Breast epithelium (tissue), 4 donors: ENCODE results near the gene SLC37A1. TPM values are rescaled to one million over a fixed set of nuclear protein-coding genes. Genes with fewer than 3 reads are reported as not detected.
A peak's percentile ranks its signal among the peaks of the same experiment; 100 is the strongest.

Experiments used
- DNase-seq, 2 donors: peaks; one replicate each; pipeline ENCODE4 v3.0.0-alpha.2; 2019; ENCODE audit warnings: low spot score in 2 of 2
- H3K27ac ChIP-seq, 2 donors: fragments of 200-600 bp; sonication (generic) in 1 of 2; one replicate each; pipeline ENCODE4 v1.5.1; 2016 to 2019; ENCODE audit warnings: mild to moderate bottlenecking in 1 of 2
- H3K27me3 ChIP-seq, 2 donors: fragments of 200-600 bp; sonication (generic) in 1 of 2; one replicate each; pipeline versions ENCODE4 v1.5.1 to v1.6.0; 2017 to 2019; ENCODE audit warnings: control low read depth in 1 of 2, mild to moderate bottlenecking in 1 of 2
- H3K36me3 ChIP-seq: fragments of 200-600 bp; one replicate; pipeline ENCODE4 v1.5.1; 2019
- H3K4me1 ChIP-seq, 2 donors: fragments of 200-600 bp; sonication (generic); one replicate each; pipeline ENCODE4 v1.5.1; 2016 to 2019; ENCODE audit warnings: control low read depth in 1 of 2
- H3K4me3 ChIP-seq, 3 donors: fragments of 200-600 bp; sonication (generic); 1 replicate in 2 of 3; 2 replicates in 1 of 3; pipeline ENCODE4 v1.5.1; 2016 to 2019; ENCODE audit warnings: mild to moderate bottlenecking in 3 of 3, moderate library complexity in 2 of 3
- H3K9me3 ChIP-seq, 2 donors: fragments of 200-600 bp; sonication (generic) in 1 of 2; one replicate each; pipeline ENCODE4 v1.5.1; 2016 to 2019; ENCODE audit warnings: control low read depth in 1 of 2
- CTCF ChIP-seq, 3 donors: fragments of 450-650 bp; IDR thresholded peaks; one replicate each; pipeline ENCODE4 v1.5.1; 2016 to 2017; ENCODE audit warnings: antibody characterized with exemption in 3 of 3, mild to moderate bottlenecking in 3 of 3, moderate library complexity in 3 of 3
- POLR2A ChIP-seq: fragments of 450-650 bp; IDR thresholded peaks from one replicate; pipeline ENCODE4 v1.6.1; 2016; ENCODE audit warnings: antibody characterized with exemption, mild to moderate bottlenecking, moderate library complexity
- POLR2AphosphoS5 ChIP-seq, 3 donors: sonication (generic); formaldehyde crosslinking; IDR thresholded peaks; one replicate each; pipeline ENCODE4 v1.6.1; 2017; ENCODE audit warnings: antibody characterized with exemption in 3 of 3
- intact Hi-C: fragments of 100-400 bp; cut with DNase I; formaldehyde crosslinking; loops from one replicate; pipeline ENCODE4 v1.15.1; 2023; ENCODE audit warnings: low total_unique reads
- total RNA-seq, 3 donors: library from RNA; depleted of rRNA; stranded (reverse); fragments of >200 nt; gene quantifications; one replicate each; pipeline ENCODE4 v1.1.0, GENCODE V29; 2016

Gene SLC37A1
- total RNA-seq, 3 donors from 2014 or later: 7.5 to 18.4 (median 18.4) TPM

DNA sequence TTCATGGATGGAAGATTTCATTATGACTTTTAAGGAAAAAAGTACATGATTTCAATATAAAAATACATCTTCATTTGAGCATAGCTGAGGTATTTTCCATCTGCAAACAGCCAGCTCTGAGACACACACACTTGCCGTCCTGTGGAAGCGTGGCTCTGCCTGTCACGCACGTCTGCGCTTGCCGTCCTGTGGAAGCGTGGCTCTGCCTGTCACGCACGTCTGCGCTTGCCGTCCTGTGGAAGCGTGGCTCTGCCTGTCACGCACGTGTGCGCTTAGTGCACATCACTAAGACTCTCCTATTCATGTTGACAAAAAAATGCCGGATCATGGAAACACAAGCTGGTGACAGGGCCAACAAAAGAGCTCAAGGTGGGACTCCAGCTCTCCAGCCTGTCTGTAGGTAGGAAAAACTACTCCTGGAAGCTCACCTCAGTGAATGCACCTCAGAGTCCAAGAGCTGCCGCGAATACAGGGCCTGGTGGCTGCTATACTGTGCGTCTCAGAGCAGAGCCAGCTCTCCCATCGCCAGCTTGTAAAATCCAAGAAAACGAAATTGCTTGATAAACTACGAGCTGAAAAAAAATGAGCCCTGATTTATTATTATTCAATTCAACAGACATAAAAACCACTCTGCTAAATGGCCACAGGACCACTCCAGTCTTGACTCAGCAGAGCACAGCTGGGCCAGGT, 69.3 kb downstream of the SLC37A1 start:
- Histone ChIP-seq H3K27ac (no peak overlapping the region), H3K4me3 (no peak overlapping the region), H3K36me3 (no peaks in the 10 kb centered on the region), H3K4me1 (no peaks in the 10 kb centered on the region), H3K27me3 (no peaks in the 10 kb centered on the region), H3K9me3 (no peaks in the 10 kb centered on the region)
- peak in 1 of 2 donors; percentile 15 for DNase-seq
- intact Hi-C loops: no loop called here
- TF ChIP-seq POLR2AphosphoS5 (IDR thresholded peaks at IDR 0.05) (no peak), CTCF (IDR thresholded peaks at IDR 0.05) (no peak), POLR2A (no peak)

- Histone ChIP-seq H3K9me3 (no peaks in the 10 kb centered on the region), H3K27ac (no peak overlapping the region), H3K27me3 (no peaks in the 10 kb centered on the region), H3K4me3 (no peak overlapping the region), H3K36me3 (no peaks in the 10 kb centered on the region), H3K4me1 (no peaks in the 10 kb centered on the region)
- no peak for DNase-seq
- intact Hi-C loops: no loop called here
- TF ChIP-seq CTCF (IDR thresholded peaks at IDR 0.05) (no peak), POLR2A (no peak), POLR2AphosphoS5 (IDR thresholded peaks at IDR 0.05) (no peak)
Observed at GRCh38 chr21:42583477-42584295, 70.0 kb downstream of the SLC37A1 start.

GRCh38 chr21:42584296-42584641, 70.6 kb downstream of the SLC37A1 start:
- no peak overlapping the region for H3K4me3 ChIP-seq
- peak in 1 of 2 donors; percentile 38 for DNase-seq

DNA sequence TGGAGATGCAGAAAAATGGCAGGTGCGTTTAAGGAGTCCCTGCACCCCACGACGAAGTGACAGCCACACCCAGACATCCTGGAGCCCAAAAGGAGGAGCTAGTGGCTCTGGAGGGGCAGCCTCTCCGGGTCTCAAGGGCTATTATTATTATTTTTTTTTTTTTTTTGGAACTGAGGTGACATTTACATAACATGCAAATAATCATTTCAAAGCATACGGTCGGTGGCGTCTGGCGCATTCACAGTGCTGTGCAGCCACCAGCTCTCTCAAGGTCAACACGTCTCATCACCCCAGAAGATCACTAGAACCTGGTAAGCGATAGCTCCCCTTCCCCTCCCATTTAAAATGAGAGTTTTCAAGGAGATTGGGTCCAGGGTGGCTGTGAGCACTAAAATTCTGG, 72.2 kb downstream of the SLC37A1 start:
- Histone ChIP-seq H3K27me3 (no peaks in the 10 kb centered on the region), H3K4me3 (no peak overlapping the region), H3K36me3 (no peaks in the 10 kb centered on the region), H3K27ac (no peak overlapping the region), H3K4me1 (no peaks in the 10 kb centered on the region), H3K9me3 (no peaks in the 10 kb centered on the region)
- TF ChIP-seq POLR2AphosphoS5 (IDR thresholded peaks at IDR 0.05): no peak
- DNase-seq: no peak
- intact Hi-C loops: no loop called here

More at GRCh38 chr21:42584296-42584641, 70.6 kb downstream of the SLC37A1 start:
- H3K4me1 ChIP-seq: no peaks in the 10 kb centered on the region
- intact Hi-C loops: no loop called here
- TF ChIP-seq POLR2AphosphoS5 (IDR thresholded peaks at IDR 0.05) (no peak), POLR2A (no peak), CTCF (IDR thresholded peaks at IDR 0.05) (no peak)
- no peaks in the 10 kb centered on the region for H3K27me3 ChIP-seq
- H3K9me3 ChIP-seq: no peaks in the 10 kb centered on the region
- no peaks in the 10 kb centered on the region for H3K36me3 ChIP-seq
- no peak overlapping the region for H3K27ac ChIP-seq

DNA sequence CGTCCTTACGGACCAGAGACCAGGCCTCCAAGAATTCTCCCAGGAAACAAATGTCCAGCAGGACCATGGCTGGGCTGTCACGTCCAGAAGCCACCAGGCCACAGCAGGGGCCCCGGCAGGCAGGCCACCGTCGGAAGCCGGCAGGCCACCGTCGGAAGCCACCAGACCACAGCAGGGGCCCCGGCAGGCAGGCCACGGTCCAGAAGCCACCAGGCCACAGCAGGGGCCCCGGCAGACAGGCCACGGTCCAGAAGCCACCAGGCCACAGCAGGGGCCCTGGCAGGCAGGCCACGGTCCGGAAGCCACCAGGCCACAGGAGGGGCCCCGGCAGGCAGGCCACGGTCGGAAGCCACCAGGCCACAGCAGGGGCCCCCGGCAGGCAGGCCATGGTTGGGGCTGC, 72.8 kb downstream of the SLC37A1 start:
- H3K27ac ChIP-seq: no peak overlapping the region
- H3K4me1 ChIP-seq: no peaks in the 10 kb centered on the region
- H3K9me3 ChIP-seq: no peaks in the 10 kb centered on the region
- no peak for TF ChIP-seq POLR2A
- no peak for TF ChIP-seq CTCF (IDR thresholded peaks at IDR 0.05)
- no peak for TF ChIP-seq POLR2AphosphoS5 (IDR thresholded peaks at IDR 0.05)
- H3K36me3 ChIP-seq: no peaks in the 10 kb centered on the region
- intact Hi-C loops: no loop called here
- H3K4me3 ChIP-seq: no peak overlapping the region
- DNase-seq: peak in 1 of 2 donors; percentile 9
- no peaks in the 10 kb centered on the region for H3K27me3 ChIP-seq
